Measurements from ENCODE around the gene ZNF556.

Gene ZNF556

DNA sequence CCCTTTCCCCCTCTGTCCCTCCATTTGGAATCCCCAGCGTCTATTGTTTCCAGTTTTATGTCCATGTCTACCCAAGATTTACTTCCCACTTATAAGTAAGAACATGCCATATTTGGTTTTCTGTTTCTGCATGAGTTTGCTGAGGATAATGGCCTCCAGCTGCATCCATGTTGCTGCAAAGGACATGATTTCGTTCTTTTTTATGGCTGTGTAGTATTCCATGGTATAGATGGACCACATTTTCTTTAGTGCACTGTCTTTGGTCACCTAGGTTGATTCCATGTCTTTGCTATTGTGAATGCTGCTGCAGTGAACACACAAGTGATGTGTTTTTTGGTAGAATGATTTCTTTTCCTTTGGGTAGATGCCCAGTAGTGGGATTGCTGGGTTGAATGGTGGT, 22.0 kb upstream of the ZNF556 start:
- Histone ChIP-seq H3K4me1 (ENCODE audit: control insufficient read depth, low read length) (peaks cover 24% of the 10 kb centered on the region), H3K36me3 (ENCODE audit: control insufficient read depth, low read length) (peaks cover 10% of the 10 kb centered on the region; the same call in 1 of the 2 replicates), H3K4me3 (ENCODE audit: low read length) (no peak overlapping the region), H3K9me2 (replicated peaks; ENCODE audit: control insufficient read depth, low read length) (no peaks in the 10 kb centered on the region), H3F3A (ENCODE audit: control insufficient read depth, insufficient read depth) (peaks cover 11% of the 10 kb centered on the region), H3K9me3 (ENCODE audit: control insufficient read depth, insufficient read depth, low read length) (peaks cover 7% of the 10 kb centered on the region; the same call in 1 of the 2 replicates), H3K79me2 (ENCODE audit: control insufficient read depth, low read length) (peaks cover 35% of the 10 kb centered on the region), H3K27me3 (ENCODE audit: control insufficient read depth, low read length) (no peaks in the 10 kb centered on the region), H3K27ac (ENCODE audit: low read depth, low read length) (no peak overlapping the region), H3K4me2 (ENCODE audit: low read length) (no peak overlapping the region), H4K20me1 (ENCODE audit: control insufficient read depth, insufficient read depth, low read depth, low read length) (no peaks in the 10 kb centered on the region)
- TF ChIP-seq, protein P1, sequence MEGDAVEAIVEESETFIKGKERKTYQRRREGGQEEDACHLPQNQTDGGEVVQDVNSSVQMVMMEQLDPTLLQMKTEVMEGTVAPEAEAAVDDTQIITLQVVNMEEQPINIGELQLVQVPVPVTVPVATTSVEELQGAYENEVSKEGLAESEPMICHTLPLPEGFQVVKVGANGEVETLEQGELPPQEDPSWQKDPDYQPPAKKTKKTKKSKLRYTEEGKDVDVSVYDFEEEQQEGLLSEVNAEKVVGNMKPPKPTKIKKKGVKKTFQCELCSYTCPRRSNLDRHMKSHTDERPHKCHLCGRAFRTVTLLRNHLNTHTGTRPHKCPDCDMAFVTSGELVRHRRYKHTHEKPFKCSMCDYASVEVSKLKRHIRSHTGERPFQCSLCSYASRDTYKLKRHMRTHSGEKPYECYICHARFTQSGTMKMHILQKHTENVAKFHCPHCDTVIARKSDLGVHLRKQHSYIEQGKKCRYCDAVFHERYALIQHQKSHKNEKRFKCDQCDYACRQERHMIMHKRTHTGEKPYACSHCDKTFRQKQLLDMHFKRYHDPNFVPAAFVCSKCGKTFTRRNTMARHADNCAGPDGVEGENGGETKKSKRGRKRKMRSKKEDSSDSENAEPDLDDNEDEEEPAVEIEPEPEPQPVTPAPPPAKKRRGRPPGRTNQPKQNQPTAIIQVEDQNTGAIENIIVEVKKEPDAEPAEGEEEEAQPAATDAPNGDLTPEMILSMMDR (IDR thresholded peaks at IDR 0.05; ENCODE audit: low read depth, low read length, poor library complexity, severe bottlenecking), result no peak
- TF ChIP-seq EZH2phosphoT487 (IDR thresholded peaks at IDR 0.05; ENCODE audit: borderline replicate concordance, low read length), result no peak

DNA sequence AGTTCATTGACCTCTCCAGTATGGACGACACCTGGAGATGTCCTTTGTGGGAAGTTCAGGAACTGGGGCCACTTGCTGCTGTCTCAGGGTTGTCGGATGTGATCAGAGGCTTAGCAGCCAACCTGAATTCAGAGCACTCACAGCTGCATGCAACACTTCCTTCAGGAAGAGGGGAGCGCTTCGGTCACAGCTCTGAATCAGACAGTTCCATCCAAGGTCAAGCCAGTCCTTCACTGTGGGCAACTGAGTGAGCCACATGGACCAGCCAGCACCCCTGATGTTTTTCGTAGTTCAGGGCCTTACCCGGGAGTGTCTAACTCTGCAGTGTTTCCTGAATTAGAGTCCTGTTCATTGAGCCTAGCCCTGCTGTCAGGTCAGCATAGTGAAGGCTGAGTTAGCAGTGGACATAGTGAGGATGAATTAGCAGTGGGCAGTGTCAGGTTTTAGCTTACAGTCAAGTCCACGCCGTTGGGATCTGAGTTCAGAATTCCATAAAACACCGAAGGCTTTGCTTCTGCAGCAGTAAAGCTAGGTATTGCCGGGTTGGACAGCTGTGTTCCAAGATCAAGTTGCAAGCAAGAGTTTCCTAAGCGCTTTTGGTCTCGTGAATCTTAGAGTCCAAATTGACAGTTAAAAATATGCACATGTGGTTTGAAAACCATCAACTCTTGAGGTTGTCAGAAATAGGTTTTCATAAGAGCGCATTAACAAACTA, 20.8 kb upstream of the ZNF556 start:
- Histone ChIP-seq H3F3A (ENCODE audit: control insufficient read depth, insufficient read depth) (peaks cover 11% of the 10 kb centered on the region), H3K9me2 (replicated peaks; ENCODE audit: control insufficient read depth, low read length) (no peaks in the 10 kb centered on the region), H4K20me1 (ENCODE audit: control insufficient read depth, insufficient read depth, low read depth, low read length) (no peaks in the 10 kb centered on the region), H3K9me3 (ENCODE audit: control insufficient read depth, insufficient read depth, low read length) (peaks cover 14% of the 10 kb centered on the region; the same call in 1 of the 2 replicates), H3K79me2 (ENCODE audit: control insufficient read depth, low read length) (peaks cover 35% of the 10 kb centered on the region), H3K27ac (ENCODE audit: low read depth, low read length) (no peak overlapping the region), H3K27me3 (ENCODE audit: control insufficient read depth, low read length) (no peaks in the 10 kb centered on the region), H3K36me3 (ENCODE audit: control insufficient read depth, low read length) (peaks cover 21% of the 10 kb centered on the region), H3K4me2 (ENCODE audit: low read length) (no peak overlapping the region), H3K4me3 (ENCODE audit: low read length) (no peak overlapping the region), H3K4me1 (ENCODE audit: control insufficient read depth, low read length) (peaks cover 18% of the 10 kb centered on the region)
- TF ChIP-seq, protein P1 (IDR thresholded peaks at IDR 0.05; ENCODE audit: low read depth, low read length, poor library complexity, severe bottlenecking), result no peak
- TF ChIP-seq EZH2phosphoT487 (IDR thresholded peaks at IDR 0.05; ENCODE audit: borderline replicate concordance, low read length), result no peak

DNA sequence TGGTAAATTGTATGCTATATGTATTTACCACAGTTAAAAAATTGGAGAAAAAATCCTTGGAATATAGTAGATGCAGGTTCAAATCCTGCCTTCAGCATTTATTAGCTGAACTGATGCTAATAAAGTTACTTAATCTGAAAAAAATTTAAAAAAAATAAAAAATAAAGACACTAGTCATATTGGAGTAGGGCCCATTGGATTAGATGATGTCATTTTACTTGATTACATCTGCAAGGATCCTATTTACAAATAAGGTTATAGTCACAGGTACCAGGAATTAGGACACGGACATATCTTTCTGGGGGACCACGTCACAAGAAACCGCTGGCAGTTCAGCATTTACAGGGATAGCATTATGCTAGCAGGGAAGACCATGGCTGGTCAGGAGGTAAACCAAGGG, 19.6 kb upstream of the ZNF556 start:
- Histone ChIP-seq H3K4me3 (ENCODE audit: low read length) (no peak overlapping the region), H3K9me3 (ENCODE audit: control insufficient read depth, insufficient read depth, low read length) (peaks cover 20% of the 10 kb centered on the region), H3F3A (ENCODE audit: control insufficient read depth, insufficient read depth) (peaks cover 7% of the 10 kb centered on the region)

More for the DNA sequence above, 19.6 kb upstream of the ZNF556 start:
- H3K9me2 ChIP-seq (replicated peaks; ENCODE audit: control insufficient read depth, low read length), result no peaks in the 10 kb centered on the region
- H3K36me3 ChIP-seq (ENCODE audit: control insufficient read depth, low read length), result peaks cover 32% of the 10 kb centered on the region
- H3K27ac ChIP-seq (ENCODE audit: low read depth, low read length), result no peak overlapping the region
- TF ChIP-seq EZH2phosphoT487 (IDR thresholded peaks at IDR 0.05; ENCODE audit: borderline replicate concordance, low read length), result no peak
- TF ChIP-seq, protein P1 (IDR thresholded peaks at IDR 0.05; ENCODE audit: low read depth, low read length, poor library complexity, severe bottlenecking), result no peak
- peaks cover 12% of the 10 kb centered on the region for H3K4me1 ChIP-seq (ENCODE audit: control insufficient read depth, low read length)
- H3K4me2 ChIP-seq (ENCODE audit: low read length), result no peak overlapping the region
- no peaks in the 10 kb centered on the region for H4K20me1 ChIP-seq (ENCODE audit: control insufficient read depth, insufficient read depth, low read depth, low read length)
- H3K79me2 ChIP-seq (ENCODE audit: control insufficient read depth, low read length), result peaks cover 31% of the 10 kb centered on the region
- no peaks in the 10 kb centered on the region for H3K27me3 ChIP-seq (ENCODE audit: control insufficient read depth, low read length)
